Thoracic aorta endothelial cell (primary cell): ENCODE measurements around the gene CAPN11. TPM values are rescaled to one million over a fixed set of nuclear protein-coding genes. Genes with fewer than 3 reads are reported as not detected.

ENCODE experiments used
- small RNA-seq: library from RNA; depleted of rRNA; stranded (forward); fragments of <200 nt; gene quantifications from one replicate; pipeline ENCODE3, GENCODE V24; 2012
- total RNA-seq: library from RNA; depleted of rRNA; stranded (reverse); fragments of >200 nt; gene quantifications from 2 replicates; pipeline ENCODE4 v1.2.3, GENCODE V29; 2012

The CAPN11 gene
- 1.6 and 3.5 TPM in 2 replicates for total RNA-seq

DNA sequence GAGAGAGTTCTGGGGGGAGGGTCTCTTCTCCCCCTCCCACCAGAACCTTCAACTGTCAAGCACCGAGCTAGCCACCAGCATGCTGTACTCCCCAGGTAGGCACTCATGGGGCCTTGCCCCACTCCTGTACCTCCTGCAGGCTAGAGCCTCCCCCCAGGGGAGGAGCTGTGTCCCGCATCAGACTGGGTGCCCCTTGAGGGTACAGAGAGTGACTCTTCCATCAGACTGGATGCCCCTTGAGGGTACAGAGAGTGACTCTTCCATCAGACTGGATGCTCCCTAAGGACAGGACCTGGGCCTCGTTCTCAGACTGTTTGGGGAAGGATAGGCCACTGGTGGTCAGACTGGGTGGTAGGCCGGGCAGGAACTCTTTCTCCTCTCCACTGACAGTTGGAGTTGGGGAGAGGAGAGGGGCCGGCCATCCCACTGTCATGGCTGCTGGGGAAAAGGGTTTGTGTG lies at the start of gene CAPN11:
CAPN11 (plus strand) TSS at position 51 of the 459 bp plus-strand sequence; CDS start at position 80, 29 bp downstream.

DNA sequence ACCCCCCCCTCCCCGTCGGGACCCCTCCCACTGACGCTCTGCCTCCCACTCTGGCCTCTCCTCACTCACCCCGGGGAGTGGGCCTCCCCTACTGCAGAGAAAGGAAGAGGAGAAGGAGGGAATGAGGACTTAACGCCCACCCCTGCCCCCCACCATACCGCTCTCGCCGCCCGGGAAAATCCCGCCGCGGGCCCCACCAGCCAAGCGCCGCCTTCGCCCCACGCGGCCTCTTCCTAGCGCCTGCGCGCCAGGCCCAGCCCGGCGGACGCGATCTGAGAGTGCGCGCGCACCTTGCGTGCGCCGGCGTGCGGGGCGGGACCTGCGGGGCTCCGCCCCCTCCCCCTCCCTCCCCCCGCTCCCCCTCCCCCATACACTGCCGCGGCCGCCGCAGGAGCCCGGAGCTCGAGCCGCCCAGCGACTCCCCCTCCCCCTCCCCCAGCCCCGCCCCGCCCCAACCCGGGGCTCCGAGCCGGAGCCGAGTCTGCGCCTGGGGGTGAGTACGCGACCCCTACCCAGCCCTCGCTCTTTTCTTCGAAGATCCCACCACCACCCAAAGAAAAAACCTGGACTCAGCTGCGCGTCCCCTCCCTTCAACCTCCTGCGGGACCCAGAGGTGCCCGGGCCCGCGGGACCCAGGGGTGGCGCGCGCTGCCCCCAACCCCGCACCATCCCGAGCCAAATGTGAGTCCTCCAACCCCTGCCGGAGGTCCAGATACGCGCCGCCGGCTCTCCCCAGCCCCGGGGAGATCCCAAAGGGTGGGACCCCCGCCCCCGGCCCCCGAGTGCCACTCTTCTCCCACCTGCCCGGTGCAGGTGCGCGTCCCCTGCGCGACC lies 31.2 kb upstream of the CAPN11 start, which contains the start of the genes MRPL14 and TMEM63B:
MRPL14 (minus strand) TSS at position 267 of the 834 bp plus-strand sequence. CDS start 10,841 bp downstream, outside the sequence.
TMEM63B (plus strand) TSS at position 369 of the 834 bp plus-strand sequence. CDS start 7,031 bp downstream, outside the sequence.

DNA sequence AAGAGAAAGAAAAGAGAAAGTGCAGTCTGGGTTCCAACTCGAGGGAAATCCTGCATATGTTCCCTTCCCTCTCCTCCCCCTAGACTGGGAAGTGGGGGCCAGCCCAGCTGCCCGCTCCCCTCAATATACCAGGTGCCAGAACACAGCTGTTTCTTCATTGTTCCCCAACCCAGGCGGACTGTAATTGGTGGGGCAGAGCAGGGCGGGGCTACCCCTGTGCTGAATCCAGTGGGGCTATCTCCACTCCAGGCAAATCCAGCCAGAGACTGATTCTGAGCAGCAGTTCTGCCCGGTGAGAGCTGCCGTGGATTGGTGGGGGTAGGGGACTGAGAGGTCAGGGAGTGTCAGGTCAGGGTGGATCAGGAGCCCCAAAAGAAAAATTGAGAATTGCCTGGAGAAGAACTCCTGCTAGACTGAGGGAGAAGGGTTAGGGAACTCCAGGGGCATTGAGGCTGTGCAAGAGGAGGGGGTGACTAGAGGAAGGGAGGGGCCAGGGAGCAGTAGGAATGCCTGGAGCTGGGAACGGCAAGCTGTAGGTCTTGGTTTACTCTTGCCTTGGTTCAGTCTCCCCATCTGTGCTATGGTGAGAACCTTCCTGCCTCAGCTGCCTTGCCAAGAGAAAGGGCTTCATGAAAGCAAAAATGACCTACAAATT lies 58.2 kb downstream of the CAPN11 start, which contains the start of gene MYMX:
MYMX (plus strand) TSS at position 250 of the 655 bp plus-strand sequence. CDS start 546 bp downstream, outside the sequence.

DNA sequence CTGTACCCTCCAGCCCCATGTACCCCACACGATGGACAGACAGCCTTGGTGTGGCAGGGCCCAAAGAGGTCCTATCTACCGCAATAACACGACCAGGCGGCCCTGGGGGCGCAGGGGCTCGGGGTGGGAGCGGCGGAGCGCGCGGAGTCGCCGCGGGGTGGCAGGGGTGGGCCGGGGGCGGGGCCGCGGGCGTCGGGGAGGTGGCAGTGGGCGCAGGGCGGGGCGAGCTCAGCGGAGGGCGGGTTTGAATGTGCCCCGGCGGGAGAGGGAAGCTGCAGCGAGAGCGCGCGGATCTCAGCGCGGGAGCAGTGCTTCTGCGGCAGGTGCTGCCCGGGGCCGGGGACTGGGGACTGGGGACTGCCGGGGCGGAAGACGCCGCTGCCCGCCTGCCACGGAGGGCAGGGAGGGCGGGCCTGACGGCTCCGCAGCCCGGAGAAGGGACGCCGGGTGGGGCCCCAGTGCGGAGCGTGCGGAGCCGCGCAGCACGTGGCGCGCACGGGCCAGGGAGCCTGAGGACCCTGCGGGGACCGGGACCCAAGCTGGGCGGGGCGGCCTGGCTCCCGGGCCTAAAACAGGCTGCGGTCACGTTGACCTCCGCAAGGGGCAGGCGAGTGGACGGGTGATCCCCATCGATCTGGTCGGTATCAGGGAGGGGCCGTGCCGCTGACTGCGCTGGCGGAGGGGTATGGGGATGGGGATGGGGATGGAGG lies 64.9 kb downstream of the CAPN11 start, which contains the start of gene SLC29A1:
SLC29A1 (plus strand) TSS at position 277 of the 710 bp plus-strand sequence. CDS start 3,719 bp downstream, outside the sequence.

Small RNA genes lying within 50 kb of the gene (small RNA-seq; reads per million reads assigned to genes)
- not detected for gene RN7SL811P

Other genes starting within 250 kb of the CAPN11 start
- 32.7 and 45.2 TPM in 2 replicates for gene MRPL14, start 31.4 kb upstream of the CAPN11 start, total RNA-seq
- 19.9 and 23.5 TPM in 2 replicates for gene TMEM63B, start 31.3 kb upstream of the CAPN11 start, total RNA-seq
- gene MYMX, start 58.1 kb downstream of the CAPN11 start, total RNA-seq: 1.1 TPM in 1 of 2 replicates, not detected in the other
- gene SLC29A1, start 64.8 kb downstream of the CAPN11 start, total RNA-seq: 119 and 132 TPM in 2 replicates
- gene HSP90AB1, start 88.3 kb downstream of the CAPN11 start, total RNA-seq: 1,800 and 1,992 TPM in 2 replicates
- 39.6 and 44.9 TPM in 2 replicates for gene SLC35B2, start 98.7 kb downstream of the CAPN11 start, total RNA-seq
- gene NFKBIE, start 106.7 kb downstream of the CAPN11 start, total RNA-seq: 27.0 and 29.8 TPM in 2 replicates
- gene TMEM151B, start 111.6 kb downstream of the CAPN11 start, total RNA-seq: 0.13 and 0.14 TPM in 2 replicates
- gene AARS2, start 154.5 kb downstream of the CAPN11 start, total RNA-seq: 15.0 and 19.0 TPM in 2 replicates
- not detected in 2 replicates for gene SPATS1, start 183.8 kb downstream of the CAPN11 start, total RNA-seq
- gene CDC5L, start 228.9 kb downstream of the CAPN11 start, total RNA-seq: 34.7 and 35.6 TPM in 2 replicates